GM19035 (cell line): ENCODE measurements around the gene ORC4.
"Not testable (repeated sequence)": the region's sequence is repeated elsewhere in the genome, so short reads cannot be mapped to it uniquely, and the experiment has no call there.

Source experiments
- ATAC-seq: cut with Tn5 transposase; IDR thresholded peaks from one replicate; pipeline ENCODE4 v1.9.1; 2021; ENCODE audit not compliant: unreplicated experiment

Gene ORC4

DNA sequence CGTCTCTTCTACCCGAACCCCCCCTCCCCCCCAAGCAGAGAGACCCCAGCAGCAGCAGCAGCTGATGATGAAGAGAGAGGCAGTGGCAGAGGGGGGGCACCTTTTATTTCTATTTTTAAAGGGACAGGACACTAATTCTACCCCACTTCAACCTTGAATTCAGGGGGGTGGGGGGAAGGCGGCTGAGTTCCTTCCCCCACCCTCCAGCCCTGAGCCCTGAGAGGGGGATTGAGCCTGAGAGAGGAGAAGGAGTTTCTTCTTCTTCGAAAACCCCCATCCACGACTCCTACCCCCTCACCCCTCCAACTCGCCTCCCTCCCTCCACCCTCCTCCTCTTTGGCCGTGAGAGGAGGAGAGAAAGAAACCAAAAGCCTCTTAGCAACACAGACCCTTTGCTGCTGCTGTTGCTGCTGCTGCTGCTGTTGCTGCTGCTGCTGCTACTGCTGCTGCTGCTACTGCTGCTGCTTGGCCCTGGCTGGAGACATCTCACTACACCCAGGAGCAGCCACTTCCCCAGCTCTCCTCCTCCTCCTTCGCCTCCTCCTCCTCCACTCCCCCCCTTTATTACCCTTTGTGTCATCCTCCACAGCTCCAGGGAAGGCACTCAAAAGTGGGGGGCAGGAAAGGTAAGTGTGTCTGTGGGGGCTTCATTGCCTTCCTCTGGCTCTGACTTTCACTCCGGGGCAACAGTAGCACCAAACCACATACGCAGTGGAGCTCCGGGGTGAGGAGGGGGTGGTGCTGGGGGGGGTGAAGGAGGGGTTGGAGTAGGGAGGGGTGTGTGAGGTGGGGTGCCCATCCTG lies 723 bp upstream of the ORC4 start, which contains the start of gene MBD5:
MBD5 (plus strand) TSS at position 33 of the 803 bp plus-strand sequence.
- peak; percentile 37 for ATAC-seq

DNA sequence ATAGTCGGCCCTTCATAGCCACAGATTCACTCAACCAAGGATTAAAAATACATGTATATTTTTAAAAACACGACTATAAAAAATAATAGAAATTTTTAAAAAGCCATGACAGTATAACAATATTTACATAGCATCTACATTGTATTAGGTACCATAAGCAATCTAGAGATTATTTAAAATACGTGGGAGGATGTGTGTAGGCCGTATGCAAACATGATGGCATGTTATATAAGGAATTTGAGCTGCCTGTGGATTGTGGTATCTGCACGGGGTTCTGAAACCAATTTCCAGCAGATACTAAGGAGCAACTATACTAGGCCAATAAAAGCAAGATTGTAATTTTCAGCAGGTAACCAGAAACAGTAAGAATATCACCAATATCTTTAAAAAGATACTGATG lies 5.9 kb downstream of the ORC4 start:
- ATAC-seq = no peak

DNA sequence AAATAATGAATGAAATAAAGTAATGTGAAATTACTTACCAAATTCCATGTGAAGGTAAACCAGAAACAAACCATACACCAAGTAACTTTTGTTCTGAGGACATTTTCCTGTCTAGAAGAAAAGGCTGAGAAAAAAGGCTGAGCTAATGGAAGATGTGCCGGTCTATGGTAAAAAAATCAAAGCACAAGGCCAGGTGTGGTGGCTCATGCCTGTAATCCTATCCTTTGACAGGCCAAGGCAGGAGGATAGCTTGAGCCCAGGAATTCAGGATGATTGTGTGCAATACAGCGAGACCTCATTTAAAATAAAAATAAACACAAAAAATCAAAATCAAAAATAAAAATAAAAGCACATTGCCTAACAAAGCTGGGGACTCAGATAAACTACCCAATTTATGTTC lies 6.7 kb downstream of the ORC4 start:
- ATAC-seq = no peak

DNA sequence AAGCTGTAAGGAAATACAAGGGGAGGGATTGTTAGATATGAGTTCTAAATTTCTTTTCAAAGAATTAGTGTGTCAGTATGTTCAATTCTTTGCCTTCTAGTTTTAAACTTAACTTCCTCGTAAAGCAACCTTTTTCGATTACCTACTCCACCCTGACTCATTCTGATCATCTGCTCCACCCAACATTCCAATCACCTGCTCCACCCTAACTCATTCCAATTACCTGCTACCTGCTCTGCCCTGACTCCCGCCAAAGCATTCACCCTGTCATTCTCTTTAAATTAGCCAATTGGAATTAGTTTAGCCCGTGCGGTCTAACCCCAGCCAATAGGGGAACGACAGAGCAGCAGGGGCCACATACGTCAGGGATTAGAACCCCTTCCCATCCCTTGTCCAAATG lies 12.1 kb downstream of the ORC4 start:
- not testable (repeated sequence) for ATAC-seq

DNA sequence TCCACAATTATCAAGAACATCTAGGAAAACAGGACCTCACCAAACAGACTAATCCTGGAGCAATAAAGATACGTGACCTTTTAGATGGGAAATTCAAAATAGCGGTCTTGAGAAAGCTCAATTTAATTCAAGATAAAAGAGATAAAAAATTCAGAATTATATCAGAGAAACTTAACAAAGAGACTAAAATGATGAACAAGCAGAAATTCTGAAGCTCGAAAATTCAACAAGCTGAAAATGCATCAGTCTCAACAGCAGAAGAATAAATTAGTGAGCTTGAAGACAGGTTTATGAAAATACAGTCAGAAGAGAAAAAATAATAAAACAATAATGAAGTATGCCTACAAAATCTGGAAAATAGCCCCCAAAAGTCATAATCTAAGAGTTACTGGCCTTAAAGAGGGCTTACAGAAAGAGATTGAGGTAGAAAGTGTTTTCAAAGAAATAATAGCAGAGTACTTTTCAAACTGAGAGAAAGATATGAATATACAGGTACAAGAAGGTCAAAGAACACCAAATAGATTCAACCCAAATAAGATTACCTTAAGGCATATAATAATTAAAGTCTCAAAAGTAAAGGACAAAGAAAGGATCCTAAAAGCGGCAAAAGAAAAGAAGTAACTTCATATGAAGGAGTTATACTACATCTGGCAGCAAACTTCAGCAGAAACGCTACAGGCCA lies 13.2 kb downstream of the ORC4 start:
- ATAC-seq = no peak

DNA sequence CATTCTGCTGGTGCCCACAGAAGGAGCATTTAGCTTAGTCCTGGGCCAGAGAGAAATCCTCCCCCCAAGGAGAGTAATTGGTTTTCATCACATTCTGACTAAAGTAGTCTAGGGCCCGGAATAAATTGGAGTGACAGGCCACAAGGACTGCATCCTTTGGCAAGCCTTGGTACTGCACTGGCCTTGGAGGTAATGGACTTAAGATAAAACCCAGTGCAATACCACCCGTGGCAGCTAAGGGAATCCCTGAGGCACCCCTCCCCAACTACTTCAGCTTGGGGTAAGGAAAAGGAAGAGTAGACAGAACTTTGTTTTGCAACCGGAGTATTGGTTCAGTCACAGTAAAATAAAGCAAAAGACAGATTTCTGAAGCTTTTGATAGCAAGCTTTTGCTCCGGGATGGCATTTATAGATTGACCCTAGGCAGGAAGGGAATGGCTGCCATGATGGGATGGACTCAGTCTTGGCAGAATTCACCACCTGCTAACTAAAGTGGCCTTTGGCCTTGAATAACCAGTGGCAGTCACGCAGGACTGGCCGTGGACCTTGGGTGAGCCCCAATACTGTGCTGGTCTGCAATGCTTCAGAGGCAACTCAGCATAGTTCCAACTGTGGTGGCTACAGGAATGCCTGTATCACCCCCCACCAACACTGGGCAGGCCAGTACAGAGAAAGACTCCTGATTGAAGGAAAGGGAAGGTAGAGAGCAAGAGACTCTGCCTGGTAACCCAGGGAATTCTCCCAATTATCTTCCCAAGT lies 14.1 kb downstream of the ORC4 start:
- ATAC-seq = no peak

DNA sequence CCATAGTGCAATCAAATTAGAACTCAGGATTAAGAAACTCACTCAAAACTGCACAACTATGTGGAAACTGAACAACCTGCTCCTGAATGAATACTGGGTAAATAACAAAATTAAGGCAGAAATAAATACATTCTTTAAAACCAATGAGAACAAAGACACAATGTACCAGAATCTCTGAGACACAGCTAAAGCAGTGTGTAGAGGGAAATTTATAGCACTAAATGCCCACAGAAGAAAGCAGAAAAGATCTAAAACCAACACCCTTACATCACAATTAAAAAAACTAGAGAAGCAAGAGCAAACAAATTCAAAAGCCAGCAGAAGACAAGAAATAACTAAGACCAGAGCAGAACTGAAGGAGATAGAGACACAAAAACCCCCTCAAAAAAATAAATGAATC lies 18.1 kb downstream of the ORC4 start:
- ATAC-seq = not testable (repeated sequence)

DNA sequence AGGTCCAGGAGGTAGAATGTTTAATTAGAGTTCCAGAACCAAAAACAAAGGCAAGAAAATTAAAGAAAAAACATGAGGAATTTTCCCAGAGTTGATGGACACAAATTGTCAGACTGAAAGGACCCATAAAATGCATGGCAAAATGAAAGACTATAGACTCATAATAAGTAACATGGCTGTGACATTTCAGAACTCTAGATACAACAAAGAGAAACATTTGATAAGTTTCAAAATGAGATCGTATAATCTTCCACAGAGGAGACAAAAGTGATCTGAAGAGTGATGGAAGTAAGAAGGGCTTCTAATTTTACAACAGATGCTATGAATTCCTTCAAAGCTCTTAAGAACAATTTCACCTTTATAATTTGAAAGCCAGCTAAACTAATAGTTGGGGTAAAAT lies 20.4 kb downstream of the ORC4 start:
- no peak for ATAC-seq

DNA sequence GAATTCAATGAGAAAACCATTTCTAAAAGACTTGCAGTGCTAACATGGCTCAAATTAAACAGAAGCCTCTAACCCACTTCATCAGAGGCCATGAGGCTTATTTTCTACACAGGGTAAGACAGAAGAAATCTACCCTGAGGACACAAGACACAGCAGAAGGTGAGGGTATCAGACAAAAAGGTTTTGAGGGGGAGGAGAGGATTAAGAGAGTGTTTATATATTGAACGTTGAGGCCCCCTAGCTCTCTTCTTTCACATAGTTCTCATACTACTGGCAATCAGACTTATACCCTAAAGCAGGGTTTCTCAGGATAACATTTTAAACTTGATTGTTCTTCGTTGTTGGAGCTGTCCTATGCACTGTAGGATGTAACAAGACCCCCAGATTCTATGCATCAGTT lies 21.4 kb downstream of the ORC4 start:
- no peak for ATAC-seq

DNA sequence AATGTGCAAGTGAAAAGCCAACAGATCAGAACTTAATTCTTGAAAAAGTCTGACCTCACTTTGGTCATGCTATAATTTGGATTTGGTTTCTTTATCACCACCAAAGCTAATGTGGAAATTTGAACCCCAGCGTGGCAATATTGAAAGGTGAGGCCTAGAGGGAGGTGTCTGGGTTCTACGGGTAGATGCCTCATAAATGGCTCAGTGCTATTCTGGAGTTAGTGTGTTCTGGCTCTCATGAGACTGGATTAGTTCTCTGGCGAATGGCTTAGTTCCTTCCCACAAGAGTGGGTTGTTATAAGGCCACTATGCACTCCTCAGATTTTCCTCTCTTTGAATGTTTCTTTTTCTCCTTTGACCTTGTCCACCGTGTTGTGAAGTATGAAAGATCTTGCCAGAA lies 22.3 kb downstream of the ORC4 start:
- ATAC-seq = no peak

DNA sequence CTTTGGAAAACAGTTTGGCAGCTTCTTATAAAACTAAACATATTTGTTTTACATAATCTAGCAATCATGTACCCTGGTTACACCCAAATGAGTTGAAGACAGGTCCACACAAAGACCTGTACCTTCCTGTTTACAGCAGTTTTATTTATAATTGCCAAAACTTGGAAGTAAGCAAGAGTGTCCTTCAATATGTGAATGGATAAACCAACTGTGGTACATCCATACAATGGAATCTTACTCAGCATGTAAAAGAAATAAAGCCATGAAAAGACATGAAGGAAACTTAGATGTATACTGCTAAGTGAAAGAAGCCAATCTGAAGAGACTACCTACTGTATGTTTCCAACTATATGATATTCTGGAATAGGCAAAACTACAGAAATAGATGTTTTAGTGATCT lies 23.7 kb downstream of the ORC4 start:
- no peak for ATAC-seq

DNA sequence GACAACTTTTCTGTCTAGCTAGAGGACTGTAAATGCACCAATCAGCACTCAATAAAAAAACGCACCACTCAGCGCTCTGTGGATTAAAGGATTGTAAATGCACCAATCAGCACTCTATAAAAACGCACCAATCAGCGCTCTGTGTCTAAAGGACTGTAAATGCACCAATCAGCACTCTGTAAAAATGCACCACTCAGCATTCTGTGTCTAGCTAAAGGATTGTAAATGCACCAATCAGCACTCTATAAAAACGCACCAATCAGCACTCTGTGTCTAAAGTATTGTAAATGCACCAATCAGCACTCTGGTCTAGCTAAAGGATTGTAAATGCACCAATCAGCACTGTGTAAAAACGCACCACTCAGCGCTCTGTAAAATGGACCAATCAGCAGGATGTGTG lies 25.6 kb downstream of the ORC4 start:
- not testable (repeated sequence) for ATAC-seq

DNA sequence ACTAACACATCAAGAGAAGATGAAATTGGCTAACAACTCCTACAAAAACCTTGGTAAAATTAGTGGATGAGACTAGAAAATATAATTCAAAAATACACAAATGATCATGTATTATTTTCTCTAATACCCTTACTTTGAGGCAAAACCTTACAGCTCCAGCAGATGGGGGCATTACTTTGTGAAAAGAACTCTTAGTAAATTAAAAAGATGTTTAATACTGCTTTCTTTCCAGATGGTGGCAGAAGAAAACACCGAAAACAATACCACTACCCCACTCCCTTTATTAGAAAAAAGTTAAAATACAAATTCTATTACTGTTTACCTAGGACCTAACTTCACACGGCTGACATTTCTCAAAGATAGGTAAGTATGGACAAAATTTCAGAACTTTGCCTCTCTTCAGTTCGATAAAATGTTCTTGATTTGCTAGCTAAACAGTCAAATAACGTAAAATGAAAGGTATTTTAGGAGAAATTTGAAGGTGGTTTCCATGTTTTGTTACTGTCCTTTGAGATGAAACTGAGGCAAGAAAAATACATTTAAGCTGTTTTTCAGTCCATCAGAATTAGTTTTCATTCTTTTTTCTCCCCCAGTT lies 30.6 kb downstream of the ORC4 start:
- ATAC-seq = peak; percentile 94

DNA sequence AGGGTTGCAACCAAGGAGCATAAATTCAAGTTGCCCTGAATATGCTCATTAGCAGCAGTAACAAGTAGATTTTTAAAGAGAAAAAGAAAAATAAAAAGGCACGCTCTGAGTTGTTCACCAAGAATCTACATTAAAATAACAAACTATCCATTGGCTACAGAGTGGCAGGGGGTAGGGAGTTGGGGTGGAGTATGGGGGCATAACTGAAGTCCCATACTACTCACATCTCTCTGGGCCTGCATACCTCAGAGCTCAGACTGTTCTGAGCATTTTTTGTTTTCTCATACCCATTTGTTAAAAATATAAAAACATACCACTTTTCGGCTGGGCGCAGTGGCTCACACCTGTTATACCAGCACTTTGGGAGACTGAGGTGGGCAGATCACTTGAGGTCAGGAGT lies 31.4 kb downstream of the ORC4 start:
- no peak for ATAC-seq

DNA sequence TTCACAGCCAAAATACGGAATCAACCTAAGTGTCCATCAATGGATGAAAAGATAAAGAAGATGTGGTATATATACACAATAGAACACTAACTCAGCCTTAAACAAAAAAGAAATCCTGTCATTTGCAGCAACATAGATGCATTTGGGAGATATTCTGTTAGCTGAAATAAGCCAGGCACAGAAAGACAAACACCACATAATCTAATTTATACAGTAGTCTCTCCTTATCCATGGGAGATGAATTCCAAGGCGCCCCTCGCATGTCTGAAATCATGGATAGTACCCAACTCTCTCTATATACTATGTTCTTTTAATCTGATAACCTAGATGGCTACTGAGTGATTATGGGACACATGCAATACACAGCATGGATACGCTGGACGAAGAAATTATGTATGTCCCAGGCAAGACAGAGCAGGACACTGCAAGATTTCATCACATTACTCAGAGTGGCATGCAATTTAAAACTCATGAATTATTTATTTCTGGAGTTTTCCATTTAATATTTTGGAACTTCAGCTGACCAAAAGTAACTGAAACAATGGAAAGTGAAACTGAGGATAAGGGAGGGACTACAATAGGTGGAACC lies 39.5 kb downstream of the ORC4 start:
- ATAC-seq = no peak

DNA sequence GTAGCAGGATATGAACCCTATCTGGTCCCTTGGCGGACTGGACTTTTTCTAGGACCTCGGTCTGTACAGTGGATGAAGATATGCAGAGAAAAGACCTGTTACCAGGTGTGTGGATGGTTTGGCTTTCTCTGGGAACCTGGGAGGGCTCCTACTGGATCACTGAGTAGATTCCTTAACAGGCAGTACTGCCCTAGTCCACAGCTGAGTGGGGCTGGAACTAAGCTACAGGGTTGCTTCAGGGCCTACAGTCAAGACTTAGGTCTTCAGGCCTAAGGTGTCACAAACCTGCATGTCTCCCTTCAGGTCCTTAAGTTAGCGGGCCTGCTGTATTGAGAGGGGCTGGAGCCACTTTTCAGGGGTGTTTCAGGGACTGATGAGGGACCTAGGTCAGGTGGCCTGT lies 42.9 kb downstream of the ORC4 start:
- ATAC-seq = no peak

DNA sequence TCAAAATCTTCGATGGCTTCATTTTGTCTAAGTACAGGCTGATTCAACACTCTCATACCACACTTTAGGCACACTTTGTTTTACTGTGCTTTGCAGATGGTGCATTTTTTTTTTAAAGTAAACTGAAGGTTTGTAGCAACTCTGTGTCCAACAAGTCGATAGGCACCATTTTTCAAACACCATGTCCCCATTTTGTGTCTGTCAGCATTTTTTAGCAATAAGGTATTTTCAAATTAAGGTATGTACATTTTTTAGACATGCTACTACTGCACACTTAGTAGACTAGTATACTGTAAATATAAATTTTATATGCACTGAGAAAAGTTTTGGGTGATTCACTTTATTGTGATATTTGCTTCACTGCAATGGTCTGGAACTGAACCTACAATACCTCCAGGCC lies 44.4 kb downstream of the ORC4 start:
- no peak for ATAC-seq

DNA sequence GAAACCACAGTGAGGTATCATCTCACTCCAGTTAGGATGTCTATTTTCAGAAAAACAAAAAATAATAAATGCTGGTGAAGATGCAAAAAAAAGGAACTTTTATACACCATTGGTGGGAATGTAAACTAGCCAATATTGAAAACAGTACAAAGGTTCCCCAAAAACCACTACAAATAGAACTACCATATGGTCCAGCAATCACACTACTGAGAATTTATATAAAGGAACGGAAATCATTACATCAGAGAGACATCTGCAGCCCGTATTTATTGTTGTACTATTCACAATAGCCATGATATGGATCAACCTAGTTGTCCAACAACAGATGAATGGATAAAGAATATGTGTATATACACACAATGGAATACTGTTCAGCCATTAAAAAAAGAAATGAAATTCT lies 52.0 kb downstream of the ORC4 start:
- no peak for ATAC-seq

DNA sequence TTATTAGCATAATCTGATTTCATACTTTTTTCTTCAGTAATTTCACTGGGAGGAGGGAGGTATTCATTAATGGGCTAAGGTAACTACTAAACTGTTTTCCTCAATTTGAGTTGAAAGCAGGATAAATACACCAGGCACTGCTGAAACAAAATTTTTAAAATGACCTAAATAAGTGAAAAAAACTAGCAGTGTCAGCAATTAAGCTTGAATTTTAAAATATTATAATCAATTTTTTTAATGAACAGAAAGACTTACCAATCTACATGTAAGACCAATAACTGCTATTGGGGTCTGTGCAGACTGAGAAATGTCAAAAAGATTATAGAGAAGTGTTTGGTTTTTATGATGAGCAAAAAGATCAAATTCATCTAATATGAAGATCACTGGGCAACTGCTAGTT lies 68.4 kb downstream of the ORC4 start:
- no peak for ATAC-seq

DNA sequence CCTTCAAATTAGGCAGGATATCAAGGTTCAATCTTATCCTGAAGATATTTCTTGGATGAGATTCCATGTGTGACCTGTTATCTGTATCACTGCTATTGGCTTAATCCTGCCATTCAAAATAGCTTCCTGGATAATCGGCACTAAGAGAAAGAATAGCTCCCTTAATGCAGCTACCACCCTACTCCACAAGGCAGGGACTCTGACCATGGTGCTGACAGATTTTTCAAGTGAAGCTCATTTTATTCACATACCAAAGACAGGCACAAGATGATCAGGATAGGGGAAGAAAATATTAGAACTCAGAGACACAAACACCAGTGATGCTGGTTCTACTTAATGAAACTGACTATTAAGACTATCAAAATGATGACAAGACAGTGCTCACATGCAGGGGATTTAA lies 74.9 kb downstream of the ORC4 start:
- ATAC-seq = no peak

DNA sequence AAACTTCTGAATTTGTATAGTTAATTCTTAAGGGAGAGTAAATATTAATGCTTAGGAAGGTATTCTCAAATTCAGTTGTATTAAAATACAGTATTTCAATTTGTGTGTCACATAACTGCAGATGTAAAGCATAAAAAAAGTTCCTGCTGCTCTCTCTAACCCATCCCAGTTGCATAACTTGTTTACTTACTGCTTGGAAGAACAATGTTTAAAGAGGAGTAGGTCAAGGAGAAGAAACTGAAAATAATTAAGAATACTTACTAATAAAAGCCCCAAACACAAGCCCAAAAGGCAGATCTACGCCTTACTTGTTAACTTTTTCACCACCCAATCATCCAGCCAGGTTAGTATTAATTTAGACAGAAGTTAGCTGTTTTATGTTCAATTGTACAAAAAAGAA lies 81.2 kb downstream of the ORC4 start:
- ATAC-seq = no peak
